Cardiac septum (tissue), 1 donor: ENCODE results near the gene IFNL4. TPM values are rescaled to one million over a fixed set of nuclear protein-coding genes. Genes with fewer than 3 reads are reported as not detected.
"Not testable (repeated sequence)": the region's sequence is repeated elsewhere in the genome, so short reads cannot be mapped to it uniquely, and the experiment has no call there.

Experiments used
- DNase-seq: peaks from one replicate; pipeline ENCODE4 v3.0.0-alpha.2; 2020; ENCODE audit warnings: low spot score
- intact Hi-C: fragments of 100-400 bp; cut with DNase I; formaldehyde crosslinking; loops from one replicate; pipeline ENCODE4 v1.14.0; 2022
- total RNA-seq: library from RNA; stranded (reverse); fragmentation: NEBNext Ultra II Directional; extraction: Animal tissue kit (Norgen Biotek cat#: 25700); gene quantifications from one replicate; pipeline ENCODE4 v1.2.1, GENCODE V29; 2021
- donor health status: DM: no; HTN: no; CAD: no.

The IFNL4 gene
- total RNA-seq, 1 donor from 2014 or later = not detected

GRCh38 chr19:39236527-39236926 is 12.1 kb downstream of the IFNL4 start:
- no peak for DNase-seq
- intact Hi-C loops = no loop called here

GRCh38 chr19:39232708-39233107 is 15.9 kb downstream of the IFNL4 start:
- intact Hi-C loops = no loop called here

GRCh38 chr19:39230096-39230764 is 18.4 kb downstream of the IFNL4 start:
- no peak for DNase-seq
- intact Hi-C loops = no loop called here

More at GRCh38 chr19:39232708-39233107, 15.9 kb downstream of the IFNL4 start:
- DNase-seq = no peak

- no peak for DNase-seq
- intact Hi-C loops = no loop called here
These were observed 23.7 kb downstream of the IFNL4 start for GRCh38 chr19:39224910-39225309.

- DNase-seq = no peak
- intact Hi-C loops = no loop called here
These were observed 24.9 kb downstream of the IFNL4 start for GRCh38 chr19:39223703-39224279.

- DNase-seq, intact Hi-C loops: not testable (repeated sequence)
These were observed 29.5 kb downstream of the IFNL4 start for GRCh38 chr19:39219108-39219507.

GRCh38 chr19:39218230-39219007 is 30.2 kb downstream of the IFNL4 start:
- intact Hi-C loops = no loop called here
- no peak for DNase-seq

- no peak for DNase-seq
- intact Hi-C loops = no loop called here
These were observed 31.6 kb downstream of the IFNL4 start for GRCh38 chr19:39217094-39217493.

GRCh38 chr19:39215323-39215722 is 33.3 kb downstream of the IFNL4 start:
- intact Hi-C loops, DNase-seq: not testable (repeated sequence)

- DNase-seq = no peak
- intact Hi-C loops = no loop called here
These were observed 36.3 kb downstream of the IFNL4 start for GRCh38 chr19:39212375-39212742.

- intact Hi-C loops = no loop called here
These were observed 36.8 kb downstream of the IFNL4 start for GRCh38 chr19:39211731-39212374.

GRCh38 chr19:39209196-39209595 is 39.5 kb downstream of the IFNL4 start:
- no peak for DNase-seq
- intact Hi-C loops = no loop called here

More at GRCh38 chr19:39211731-39212374, 36.8 kb downstream of the IFNL4 start:
- DNase-seq = no peak

- intact Hi-C loops = no loop called here
- no peak for DNase-seq
These were observed 40.4 kb downstream of the IFNL4 start for GRCh38 chr19:39208175-39208795.

GRCh38 chr19:39207293-39207836 is 41.3 kb downstream of the IFNL4 start:
- intact Hi-C loops = no loop called here

GRCh38 chr19:39206122-39206521 is 42.5 kb downstream of the IFNL4 start:
- intact Hi-C loops = no loop called here
- no peak for DNase-seq

More at GRCh38 chr19:39207293-39207836, 41.3 kb downstream of the IFNL4 start:
- no peak for DNase-seq

- no peak for DNase-seq
- intact Hi-C loops = no loop called here
These were observed 43.2 kb downstream of the IFNL4 start for GRCh38 chr19:39205449-39205764.

GRCh38 chr19:39203372-39204341 is 45.0 kb downstream of the IFNL4 start, which contains the start of gene SYCN:
SYCN (minus strand) TSS chr19:39204263; CDS start chr19:39204254, 9 bp downstream.
- DNase-seq = no peak
- intact Hi-C loops = no loop called here

- intact Hi-C loops = no loop called here
- DNase-seq = no peak
These were observed 45.7 kb downstream of the IFNL4 start for GRCh38 chr19:39202998-39203355.

- no peak for DNase-seq
- intact Hi-C loops = no loop called here
These were observed 47.9 kb downstream of the IFNL4 start for GRCh38 chr19:39200803-39201115.
